DMS114 treated with DMSO at 0.1 percent for 48 hours (cell line): Measurements from ENCODE around the gene BRF1.
"Not testable (repeated sequence)": the region's sequence is repeated elsewhere in the genome, so short reads cannot be mapped to it uniquely, and the experiment has no call there.

Experiments used
- DNase-seq: peaks from one replicate; lab custom pipeline; 2025; ENCODE audit not compliant: unreplicated experiment; lab: John Stamatoyannopoulos, UW

BRF1 gene

GRCh38 chr14:105333613-105334364 lies 33.0 kb upstream of the BRF1 start:
- no peak for DNase-seq

GRCh38 chr14:105333020-105333490 lies 32.3 kb upstream of the BRF1 start:
- no peak for DNase-seq

GRCh38 chr14:105332350-105332874 lies 31.6 kb upstream of the BRF1 start:
- no peak for DNase-seq

GRCh38 chr14:105331575-105332349 lies 31.0 kb upstream of the BRF1 start:
- DNase-seq, result no peak

- no peak for DNase-seq
These were observed 29.7 kb upstream of the BRF1 start for GRCh38 chr14:105330491-105330895.

- no peak for DNase-seq
These were observed 28.8 kb upstream of the BRF1 start for GRCh38 chr14:105329411-105330150.

GRCh38 chr14:105328678-105329390 lies 28.0 kb upstream of the BRF1 start:
- no peak for DNase-seq

GRCh38 chr14:105328070-105328677 lies 27.4 kb upstream of the BRF1 start:
- DNase-seq, result no peak

- not testable (repeated sequence) for DNase-seq
These were observed 26.9 kb upstream of the BRF1 start for GRCh38 chr14:105327695-105328045.

GRCh38 chr14:105326891-105327694 lies 26.3 kb upstream of the BRF1 start:
- no peak for DNase-seq

- no peak for DNase-seq
These were observed 25.7 kb upstream of the BRF1 start for GRCh38 chr14:105326568-105326867.

- DNase-seq, result no peak
These were observed 25.1 kb upstream of the BRF1 start for GRCh38 chr14:105325716-105326567.

- no peak for DNase-seq
These were observed 24.5 kb upstream of the BRF1 start for GRCh38 chr14:105325303-105325702.

- no peak for DNase-seq
These were observed 24.1 kb upstream of the BRF1 start for GRCh38 chr14:105324871-105325270.

- no peak for DNase-seq
These were observed 23.4 kb upstream of the BRF1 start for GRCh38 chr14:105324080-105324778.

- no peak for DNase-seq
These were observed 22.9 kb upstream of the BRF1 start for GRCh38 chr14:105323663-105324062.

- DNase-seq, result no peak
These were observed 22.2 kb upstream of the BRF1 start for GRCh38 chr14:105322791-105323556.
